HG03558 (cell line): Measurements from ENCODE around the gene CDK13.

ENCODE experiments used
- ATAC-seq: cut with Tn5 transposase; IDR thresholded peaks from one replicate; pipeline ENCODE4 v1.9.1; 2021; ENCODE audit warnings: moderate number of reproducible peaks; ENCODE audit not compliant: unreplicated experiment; ENCODE audit errors: extremely low read depth

Gene CDK13

GRCh38 chr7:39948375-39948955, 1.6 kb upstream of the CDK13 start:
- no peak for ATAC-seq

GRCh38 chr7:39948956-39949928, 814 bp upstream of the CDK13 start:
- ATAC-seq = peak; percentile 54

- ATAC-seq = no peak
Observed at GRCh38 chr7:39950473-39951225, 593 bp downstream of the CDK13 start.

GRCh38 chr7:39951226-39952194, 1.5 kb downstream of the CDK13 start:
- ATAC-seq = no peak

GRCh38 chr7:39952374-39952773, 2.3 kb downstream of the CDK13 start:
- ATAC-seq = no peak

GRCh38 chr7:39952803-39953202, 2.7 kb downstream of the CDK13 start:
- no peak for ATAC-seq

GRCh38 chr7:39954694-39955093, 4.6 kb downstream of the CDK13 start:
- ATAC-seq = no peak

- no peak for ATAC-seq
Observed at GRCh38 chr7:39958038-39958437, 8.0 kb downstream of the CDK13 start.

GRCh38 chr7:39967406-39968161, 17.5 kb downstream of the CDK13 start:
- ATAC-seq = no peak

- no peak for ATAC-seq
Observed at GRCh38 chr7:39969431-39969830, 19.4 kb downstream of the CDK13 start.

- ATAC-seq = peak; percentile 47
Observed at GRCh38 chr7:39971924-39972323, 21.9 kb downstream of the CDK13 start.

- ATAC-seq = no peak
Observed at GRCh38 chr7:39973801-39974200, 23.7 kb downstream of the CDK13 start.

GRCh38 chr7:39978230-39978934, 28.3 kb downstream of the CDK13 start:
- ATAC-seq = no peak

- no peak for ATAC-seq
Observed at GRCh38 chr7:39979406-39980073, 29.5 kb downstream of the CDK13 start.

GRCh38 chr7:39985398-39985918, 35.4 kb downstream of the CDK13 start:
- ATAC-seq = no peak

GRCh38 chr7:39987641-39988347, 37.7 kb downstream of the CDK13 start:
- ATAC-seq = no peak

- ATAC-seq = no peak
Observed at GRCh38 chr7:40000734-40001315, 50.8 kb downstream of the CDK13 start.
